Stimulated activated naive CD8-positive, alpha-beta T cell treated with anti-CD3 and anti-CD28 coated beads, Interleukin-15, Interleukin-2, amounts not matched to agents 100 ng/mL and 50 ng/mL, for 24 hours (primary cell): ENCODE data around the gene SSR1.
"Not testable (repeated sequence)": the region's sequence is repeated elsewhere in the genome, so short reads cannot be mapped to it uniquely, and the experiment has no call there.

ENCODE experiments used
- H3K27ac Mint-ChIP-seq: one replicate; pipeline ENCODE4 v1.8.0; 2021; ENCODE audit warnings: mild to moderate bottlenecking, mixed read lengths
- H3K27me3 Mint-ChIP-seq: one replicate; pipeline ENCODE4 v1.8.0; 2021; ENCODE audit warnings: mixed read lengths
- H3K36me3 Mint-ChIP-seq: one replicate; pipeline ENCODE4 v1.8.0; 2021; ENCODE audit warnings: low read depth, mixed read lengths
- H3K4me1 Mint-ChIP-seq: one replicate; pipeline ENCODE4 v1.8.0; 2021; ENCODE audit warnings: low read depth, mixed read lengths
- H3K4me3 Mint-ChIP-seq: one replicate; pipeline ENCODE4 v1.8.0; 2021; ENCODE audit warnings: mild to moderate bottlenecking, mixed read lengths
- H3K9me3 Mint-ChIP-seq: one replicate; pipeline ENCODE4 v1.8.0; 2021; ENCODE audit warnings: mixed read lengths

The SSR1 gene

DNA sequence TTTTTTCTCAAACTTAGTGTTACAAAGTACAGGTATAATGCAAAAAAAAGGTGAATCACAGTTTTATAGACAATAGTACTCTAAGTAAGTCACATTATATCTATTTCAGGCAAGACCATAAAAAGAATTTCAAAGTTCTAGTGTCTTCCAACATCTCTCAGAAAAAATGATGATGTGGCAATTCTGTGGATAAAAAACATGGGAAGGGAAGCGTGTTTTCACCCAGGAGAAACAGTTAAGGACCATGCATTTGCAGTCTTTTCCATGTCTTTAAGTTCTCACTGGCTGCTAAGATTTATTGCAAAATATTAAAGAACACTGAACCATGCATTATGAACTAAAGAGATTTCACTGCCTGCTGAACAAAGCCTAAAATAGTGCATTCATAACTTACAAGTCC, 1.8 kb downstream of the SSR1 start:
- Mint-ChIP-seq H3K36me3 (peaks cover 52% of the 10 kb centered on the region), H3K27ac (peak overlapping the region; percentile 43), H3K27me3 (no peaks in the 10 kb centered on the region), H3K4me3 (peak overlapping the region; percentile 99), H3K9me3 (peaks cover 6% of the 10 kb centered on the region), H3K4me1 (peaks cover 68% of the 10 kb centered on the region)

GRCh38 chr6:7309050-7309449, 3.9 kb downstream of the SSR1 start:
- Mint-ChIP-seq H3K9me3 (peaks cover 6% of the 10 kb centered on the region), H3K27ac (no peak overlapping the region), H3K36me3 (peaks cover 71% of the 10 kb centered on the region), H3K4me1 (peaks cover 74% of the 10 kb centered on the region), H3K27me3 (no peaks in the 10 kb centered on the region), H3K4me3 (no peak overlapping the region)

GRCh38 chr6:7307533-7307932, 5.5 kb downstream of the SSR1 start:
- no peaks in the 10 kb centered on the region for H3K27me3 Mint-ChIP-seq
- H3K4me3 Mint-ChIP-seq = no peak overlapping the region
- H3K36me3 Mint-ChIP-seq = peaks cover 82% of the 10 kb centered on the region
- H3K27ac Mint-ChIP-seq = peak overlapping the region; percentile 0
- H3K4me1 Mint-ChIP-seq = peaks cover 64% of the 10 kb centered on the region
- peaks cover 6% of the 10 kb centered on the region for H3K9me3 Mint-ChIP-seq

GRCh38 chr6:7304821-7305220, 8.2 kb downstream of the SSR1 start:
- H3K27ac Mint-ChIP-seq = peak overlapping the region; percentile 38
- H3K36me3 Mint-ChIP-seq = peaks cover 88% of the 10 kb centered on the region
- peaks cover 4% of the 10 kb centered on the region for H3K9me3 Mint-ChIP-seq
- no peaks in the 10 kb centered on the region for H3K27me3 Mint-ChIP-seq
- H3K4me3 Mint-ChIP-seq = no peak overlapping the region
- peaks cover 44% of the 10 kb centered on the region for H3K4me1 Mint-ChIP-seq

GRCh38 chr6:7301702-7302101, 11.3 kb downstream of the SSR1 start:
- peaks cover 83% of the 10 kb centered on the region for H3K36me3 Mint-ChIP-seq
- H3K27me3 Mint-ChIP-seq = no peaks in the 10 kb centered on the region
- peaks cover 16% of the 10 kb centered on the region for H3K4me1 Mint-ChIP-seq
- no peak overlapping the region for H3K27ac Mint-ChIP-seq
- no peaks in the 10 kb centered on the region for H3K9me3 Mint-ChIP-seq
- no peak overlapping the region for H3K4me3 Mint-ChIP-seq

GRCh38 chr6:7300926-7301325, 12.1 kb downstream of the SSR1 start:
- Mint-ChIP-seq H3K9me3 (no peaks in the 10 kb centered on the region), H3K36me3 (peaks cover 85% of the 10 kb centered on the region), H3K4me3 (no peak overlapping the region), H3K4me1 (peaks cover 19% of the 10 kb centered on the region), H3K27ac (no peak overlapping the region), H3K27me3 (no peaks in the 10 kb centered on the region)

DNA sequence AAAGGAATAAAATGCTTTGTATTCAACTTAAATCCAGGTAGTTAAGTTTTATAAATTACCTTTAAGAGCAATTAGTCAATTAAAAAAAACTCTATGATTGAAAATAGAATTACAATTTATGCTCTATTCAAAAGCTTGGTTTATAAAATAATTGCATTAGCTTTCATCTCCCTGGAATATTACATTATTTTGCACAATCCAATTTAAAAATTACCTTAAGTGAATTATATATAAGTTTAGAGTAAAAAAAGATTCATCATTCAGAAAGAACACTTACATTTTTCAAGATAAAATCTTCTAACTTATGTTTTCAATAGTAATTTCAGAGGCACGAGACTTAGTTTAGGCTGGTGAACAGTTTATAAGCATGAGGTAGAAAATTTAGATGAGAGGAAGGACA, 14.9 kb downstream of the SSR1 start:
- peaks cover 14% of the 10 kb centered on the region for H3K4me1 Mint-ChIP-seq
- H3K9me3 Mint-ChIP-seq = no peaks in the 10 kb centered on the region
- H3K36me3 Mint-ChIP-seq = peaks cover 75% of the 10 kb centered on the region
- H3K27ac Mint-ChIP-seq = no peak overlapping the region
- no peaks in the 10 kb centered on the region for H3K27me3 Mint-ChIP-seq
- no peak overlapping the region for H3K4me3 Mint-ChIP-seq

DNA sequence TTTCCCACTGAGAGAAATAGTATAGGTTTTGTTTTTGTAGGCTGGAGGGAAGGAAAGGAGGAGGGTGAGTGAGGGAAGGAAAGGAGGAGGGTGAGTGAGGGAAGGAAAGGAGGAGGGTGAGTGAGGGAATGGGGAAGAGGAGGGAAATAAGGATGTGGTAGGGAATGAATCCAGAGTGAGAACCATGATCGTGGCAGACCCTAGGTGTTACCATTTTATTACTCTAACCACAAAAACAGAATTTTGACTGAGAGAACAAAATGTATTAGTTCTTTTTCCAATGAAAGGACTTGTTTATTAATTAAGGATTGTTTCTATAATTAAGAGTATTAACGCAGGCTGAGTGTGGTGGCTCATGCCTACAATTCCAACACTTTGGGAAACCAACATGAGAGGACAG, 16.4 kb downstream of the SSR1 start:
- H3K27ac Mint-ChIP-seq = no peak overlapping the region
- peaks cover 11% of the 10 kb centered on the region for H3K4me1 Mint-ChIP-seq
- peaks cover 75% of the 10 kb centered on the region for H3K36me3 Mint-ChIP-seq
- no peak overlapping the region for H3K4me3 Mint-ChIP-seq
- no peaks in the 10 kb centered on the region for H3K9me3 Mint-ChIP-seq
- no peaks in the 10 kb centered on the region for H3K27me3 Mint-ChIP-seq

GRCh38 chr6:7295916-7296315, 17.1 kb downstream of the SSR1 start:
- Mint-ChIP-seq H3K4me1 (peaks cover 11% of the 10 kb centered on the region), H3K9me3 (no peaks in the 10 kb centered on the region), H3K27me3 (no peaks in the 10 kb centered on the region), H3K27ac (no peak overlapping the region), H3K4me3 (no peak overlapping the region), H3K36me3 (peaks cover 71% of the 10 kb centered on the region)

- Mint-ChIP-seq H3K4me3 (no peak overlapping the region), H3K36me3 (peaks cover 61% of the 10 kb centered on the region), H3K4me1 (peaks cover 11% of the 10 kb centered on the region), H3K27me3 (no peaks in the 10 kb centered on the region), H3K27ac (no peak overlapping the region), H3K9me3 (no peaks in the 10 kb centered on the region)
Observed at GRCh38 chr6:7292596-7293255, 20.3 kb downstream of the SSR1 start.

DNA sequence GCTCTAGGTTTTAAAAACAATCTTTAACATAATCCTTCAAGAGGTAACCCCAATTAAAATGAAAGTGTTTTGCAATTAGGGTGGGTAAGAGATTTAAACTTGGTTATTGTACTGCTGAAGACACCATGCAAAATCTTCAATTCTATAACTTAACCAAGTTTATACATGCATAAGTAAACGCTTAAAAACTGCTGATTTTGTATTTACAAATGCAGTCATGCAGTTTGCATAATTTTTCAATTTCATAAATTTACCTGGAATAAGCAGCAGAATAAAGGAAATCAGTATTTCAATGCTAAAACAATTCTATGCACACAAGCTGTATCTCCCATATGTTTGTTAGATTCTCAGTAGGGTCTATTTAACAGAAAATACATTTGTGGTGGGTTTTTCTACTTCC, 22.9 kb downstream of the SSR1 start:
- Mint-ChIP-seq H3K4me1 (peaks cover 3% of the 10 kb centered on the region), H3K9me3 (no peaks in the 10 kb centered on the region), H3K36me3 (peaks cover 64% of the 10 kb centered on the region), H3K27ac (no peak overlapping the region), H3K4me3 (no peak overlapping the region), H3K27me3 (no peaks in the 10 kb centered on the region)

DNA sequence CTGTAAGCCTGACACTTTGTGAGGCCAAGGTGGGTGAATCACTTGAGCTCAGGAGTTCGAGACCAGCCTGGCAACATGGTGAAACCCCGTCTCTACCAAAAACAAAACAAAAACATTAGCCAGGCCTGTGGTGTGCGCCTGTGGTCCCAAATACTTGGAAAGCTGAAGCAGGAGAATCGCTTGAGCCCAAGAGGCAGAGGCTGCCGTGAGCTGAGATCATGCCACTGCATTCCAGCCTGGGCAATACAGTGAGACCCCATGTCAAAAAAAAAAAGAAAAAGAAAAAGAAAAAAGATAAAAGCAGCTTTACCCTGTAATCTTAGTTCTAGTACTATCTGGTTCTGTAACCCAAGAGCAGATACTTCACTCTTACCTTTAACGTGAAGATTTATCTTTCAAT, 27.6 kb downstream of the SSR1 start:
- Mint-ChIP-seq H3K4me1 (peaks cover 18% of the 10 kb centered on the region), H3K4me3 (no peak overlapping the region), H3K27me3 (no peaks in the 10 kb centered on the region), H3K27ac (no peak overlapping the region), H3K9me3 (no peaks in the 10 kb centered on the region), H3K36me3 (peaks cover 43% of the 10 kb centered on the region)

DNA sequence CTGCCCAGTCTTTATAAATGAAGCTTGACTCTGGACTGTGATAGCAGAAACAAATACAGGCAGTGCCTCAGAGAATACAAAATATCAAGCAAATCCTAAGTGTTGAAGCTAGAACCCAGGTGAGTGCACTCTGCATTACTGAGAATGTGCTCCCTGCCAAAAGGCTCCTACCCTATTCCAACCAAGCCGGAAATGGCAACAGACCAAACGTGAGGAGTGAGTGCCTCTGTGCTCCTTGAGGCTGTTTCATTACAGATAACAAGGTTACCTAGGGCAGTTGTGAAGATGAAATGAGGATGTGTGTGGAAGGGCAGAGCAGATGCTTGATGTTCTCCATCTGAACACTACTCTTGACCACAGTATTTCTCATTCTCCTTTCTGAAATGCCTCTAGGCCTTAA, 29.3 kb downstream of the SSR1 start:
- peaks cover 26% of the 10 kb centered on the region for H3K36me3 Mint-ChIP-seq

GRCh38 chr6:7282097-7282906, 30.7 kb downstream of the SSR1 start:
- peaks cover 24% of the 10 kb centered on the region for H3K4me1 Mint-ChIP-seq
- H3K4me3 Mint-ChIP-seq = no peak overlapping the region
- H3K27ac Mint-ChIP-seq = peak overlapping the region; percentile 54
- H3K27me3 Mint-ChIP-seq = no peaks in the 10 kb centered on the region
- peaks cover 24% of the 10 kb centered on the region for H3K36me3 Mint-ChIP-seq
- no peaks in the 10 kb centered on the region for H3K9me3 Mint-ChIP-seq

More for the DNA sequence above, 29.3 kb downstream of the SSR1 start:
- Mint-ChIP-seq H3K27me3 (no peaks in the 10 kb centered on the region), H3K4me1 (peaks cover 18% of the 10 kb centered on the region), H3K27ac (no peak overlapping the region), H3K9me3 (no peaks in the 10 kb centered on the region), H3K4me3 (no peak overlapping the region)

DNA sequence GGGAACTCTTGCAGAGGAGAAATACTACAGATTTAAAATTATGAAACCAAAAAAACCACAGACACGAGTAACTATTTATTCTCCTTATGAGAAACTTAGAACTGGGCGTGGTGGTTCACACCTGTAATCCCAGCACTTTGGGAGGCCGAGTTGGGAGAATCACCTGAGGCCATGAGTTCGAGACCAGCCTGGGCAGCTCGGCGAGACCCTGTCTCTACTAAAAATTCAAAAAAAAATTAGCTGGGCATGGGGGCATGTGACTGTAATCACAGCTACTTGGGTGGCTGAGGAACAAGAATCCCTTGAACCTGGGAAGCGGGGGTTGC, 36.8 kb downstream of the SSR1 start:
- no peak overlapping the region for H3K4me3 Mint-ChIP-seq
- no peaks in the 10 kb centered on the region for H3K36me3 Mint-ChIP-seq
- no peaks in the 10 kb centered on the region for H3K9me3 Mint-ChIP-seq
- H3K4me1 Mint-ChIP-seq = peaks cover 9% of the 10 kb centered on the region
- no peak overlapping the region for H3K27ac Mint-ChIP-seq
- no peaks in the 10 kb centered on the region for H3K27me3 Mint-ChIP-seq

- H3K36me3 Mint-ChIP-seq, H3K9me3 Mint-ChIP-seq, H3K27ac Mint-ChIP-seq, H3K4me3 Mint-ChIP-seq, H3K27me3 Mint-ChIP-seq, H3K4me1 Mint-ChIP-seq: not testable (repeated sequence)
Observed at GRCh38 chr6:7274525-7274924, 38.5 kb downstream of the SSR1 start.
